Stimulated activated CD8-positive, alpha-beta memory T cell treated with anti-CD3 and anti-CD28 coated beads, Interleukin-12 subunit alpha, Interleukin-12 subunit beta, amount 100 ng/mL, for 1 hour (primary cell): ENCODE results near the gene RBM17.
"Not testable (repeated sequence)": the region's sequence is repeated elsewhere in the genome, so short reads cannot be mapped to it uniquely, and the experiment has no call there.

Source experiments
- DNase-seq: peaks from one replicate; pipeline ENCODE4 v3.0.0-alpha.2; 2020; ENCODE audit warnings: low read depth

Gene RBM17

GRCh38 chr10:6056411-6057135 lies 32.3 kb upstream of the RBM17 start:
- DNase-seq = no peak

GRCh38 chr10:6058682-6059475 lies 30.0 kb upstream of the RBM17 start:
- DNase-seq = no peak

GRCh38 chr10:6059506-6059905 lies 29.3 kb upstream of the RBM17 start:
- no peak for DNase-seq

- DNase-seq = no peak
Observed at GRCh38 chr10:6061056-6061455, 27.8 kb upstream of the RBM17 start.

- DNase-seq = no peak
Observed at GRCh38 chr10:6062101-6062771, 26.6 kb upstream of the RBM17 start, which contains the start of gene IL2RA. IL2RA (minus strand) TSS chr10:6062367; CDS start chr10:6062151, 216 bp downstream.

- no peak for DNase-seq
Observed at GRCh38 chr10:6064119-6064518, 24.7 kb upstream of the RBM17 start.

GRCh38 chr10:6064726-6065125 lies 24.1 kb upstream of the RBM17 start:
- not testable (repeated sequence) for DNase-seq

GRCh38 chr10:6065406-6065805 lies 23.4 kb upstream of the RBM17 start:
- no peak for DNase-seq

- no peak for DNase-seq
Observed at GRCh38 chr10:6065835-6066234, 23.0 kb upstream of the RBM17 start.

- DNase-seq = no peak
Observed at GRCh38 chr10:6067457-6067856, 21.4 kb upstream of the RBM17 start.

GRCh38 chr10:6068006-6068405 lies 20.8 kb upstream of the RBM17 start:
- DNase-seq = no peak

GRCh38 chr10:6068422-6068821 lies 20.4 kb upstream of the RBM17 start:
- DNase-seq = no peak

- no peak for DNase-seq
Observed at GRCh38 chr10:6069081-6069931, 19.5 kb upstream of the RBM17 start.

- no peak for DNase-seq
Observed at GRCh38 chr10:6070660-6071059, 18.2 kb upstream of the RBM17 start.

GRCh38 chr10:6071181-6072175 lies 17.4 kb upstream of the RBM17 start:
- no peak for DNase-seq

GRCh38 chr10:6072215-6072934 lies 16.5 kb upstream of the RBM17 start:
- no peak for DNase-seq

GRCh38 chr10:6074489-6075301 lies 14.1 kb upstream of the RBM17 start:
- DNase-seq = no peak

- no peak for DNase-seq
Observed at GRCh38 chr10:6077071-6077675, 11.7 kb upstream of the RBM17 start.

GRCh38 chr10:6079044-6079443 lies 9.8 kb upstream of the RBM17 start:
- no peak for DNase-seq
